OCI-LY1 (cell line): Measurements from ENCODE around the gene RUVBL1.

ENCODE experiments used
- H2AFZ ChIP-seq: fragments of 200-600 bp; sonication (generic), shearing (Covaris generic); 2 replicates; pipeline ENCODE4 v1.6.0; 2014; ENCODE audit warnings: antibody characterized with exemption, mild to moderate bottlenecking, low read length
- H3F3A ChIP-seq: fragments of 200-600 bp; sonication (generic), shearing (Covaris generic); 2 replicates; pipeline ENCODE4 v1.6.0; 2014; ENCODE audit warnings: mild to moderate bottlenecking, antibody characterized with exemption, low read length, moderate library complexity; ENCODE audit not compliant: insufficient read depth
- H3K27ac ChIP-seq: fragments of 200-600 bp; sonication (generic); 2 replicates; pipeline ENCODE4 v1.5.1; 2014; ENCODE audit warnings: low read length, mixed run types, mild to moderate bottlenecking, low read depth; ENCODE audit not compliant: poor library complexity, severe bottlenecking
- H3K27me3 ChIP-seq: fragments of 200-600 bp; sonication (generic); 2 replicates; pipeline ENCODE4 v1.6.0; 2014; ENCODE audit warnings: antibody characterized with exemption, mild to moderate bottlenecking, low read length, moderate library complexity; ENCODE audit not compliant: insufficient read depth
- H3K36me3 ChIP-seq: fragments of 200-600 bp; sonication (generic); 2 replicates; pipeline ENCODE4 v1.6.1; 2014; ENCODE audit warnings: mild to moderate bottlenecking, antibody characterized with exemption, low read length, moderate library complexity, mixed read lengths; ENCODE audit not compliant: insufficient read depth
- H3K4me1 ChIP-seq: fragments of 200-600 bp; sonication (generic); 2 replicates; pipeline ENCODE4 v1.5.1; 2014; ENCODE audit warnings: mild to moderate bottlenecking, low read length, moderate library complexity; ENCODE audit not compliant: insufficient read depth, severe bottlenecking
- H3K4me2 ChIP-seq: fragments of 200-600 bp; sonication (generic), shearing (Covaris generic); 2 replicates; pipeline ENCODE4 v1.6.1; 2014; ENCODE audit warnings: low read length
- H3K4me3 ChIP-seq: fragments of 200-600 bp; sonication (generic); 2 replicates; pipeline ENCODE4 v1.5.1; 2014; ENCODE audit warnings: low read length, low read depth, mild to moderate bottlenecking, mixed read lengths; ENCODE audit not compliant: poor library complexity, severe bottlenecking
- H3K79me2 ChIP-seq: fragments of 200-600 bp; shearing (Covaris generic); 2 replicates; pipeline ENCODE4 v1.6.1; 2016; ENCODE audit warnings: mixed run types, low read length, mixed read lengths; ENCODE audit not compliant: insufficient read depth
- H3K9ac ChIP-seq: fragments of 200-600 bp; sonication (generic), shearing (Covaris generic); 2 replicates; pipeline ENCODE4 v1.6.1; 2014; ENCODE audit warnings: mild to moderate bottlenecking, low read length, mixed read lengths
- H3K9me2 ChIP-seq: fragments of 200-600 bp; sonication (generic), shearing (Covaris generic); 2 replicates; pipeline ENCODE4 v1.6.1; 2014; ENCODE audit warnings: low read depth, mild to moderate bottlenecking, low read length, mixed read lengths
- H3K9me3 ChIP-seq: fragments of 200-600 bp; shearing (Covaris generic); 2 replicates; pipeline ENCODE4 v1.6.1; 2014; ENCODE audit warnings: low read length, mixed read lengths
- H4K20me1 ChIP-seq: fragments of 200-600 bp; sonication (generic), shearing (Covaris generic); 2 replicates; pipeline ENCODE4 v1.6.0; 2016; ENCODE audit warnings: mild to moderate bottlenecking, low read length; ENCODE audit not compliant: insufficient read depth
- CTCF ChIP-seq: fragments of 200-600 bp; sonication (generic), shearing (Covaris generic); IDR thresholded peaks from 2 replicates; pipeline ENCODE4 v1.5.1; 2017; ENCODE audit warnings: mild to moderate bottlenecking, antibody characterized with exemption, low read length, moderate library complexity, mixed read lengths
- EZH2 ChIP-seq: fragments of 200-600 bp; sonication (generic), shearing (Covaris generic); IDR thresholded peaks from 2 replicates; pipeline ENCODE4 v1.8.0; 2017; ENCODE audit warnings: borderline replicate concordance, mixed run types, mild to moderate bottlenecking, antibody characterized with exemption, low read length, moderate library complexity, mixed read lengths

Gene RUVBL1

GRCh38 chr3:128077202-128077624, 46.4 kb downstream of the RUVBL1 start:
- Histone ChIP-seq H2AFZ (no peak overlapping the region), H3K27me3 (peaks cover 5% of the 10 kb centered on the region; the same call in 1 of the 2 replicates), H4K20me1 (no peaks in the 10 kb centered on the region), H3K9me2 (no peaks in the 10 kb centered on the region), H3K4me3 (no peak overlapping the region), H3K79me2 (no peaks in the 10 kb centered on the region), H3F3A (no peaks in the 10 kb centered on the region), H3K4me1 (peaks cover 16% of the 10 kb centered on the region), H3K4me2 (0 out of 2 replicates have a peak overlapping the region, but pooled peaks have one; percentile 27), H3K27ac (no peak overlapping the region), H3K36me3 (peaks cover 72% of the 10 kb centered on the region), H3K9ac (no peak overlapping the region), H3K9me3 (no peaks in the 10 kb centered on the region)
- TF ChIP-seq CTCF (no peak), EZH2 (no peak)

- Histone ChIP-seq H3K27ac (no peak overlapping the region), H3K36me3 (peaks cover 72% of the 10 kb centered on the region), H3F3A (no peaks in the 10 kb centered on the region), H3K4me2 (peak overlapping the region; percentile 56; the same call in 1 of the 2 replicates), H3K27me3 (peaks cover 5% of the 10 kb centered on the region; the same call in 1 of the 2 replicates), H2AFZ (no peak overlapping the region), H3K9me3 (no peaks in the 10 kb centered on the region), H3K79me2 (no peaks in the 10 kb centered on the region), H3K9me2 (no peaks in the 10 kb centered on the region), H3K4me1 (peaks cover 16% of the 10 kb centered on the region), H3K4me3 (no peak overlapping the region), H3K9ac (no peak overlapping the region), H4K20me1 (no peaks in the 10 kb centered on the region)
- TF ChIP-seq CTCF (no peak), EZH2 (no peak)
These were observed 47.0 kb downstream of the RUVBL1 start for GRCh38 chr3:128076483-128077201.

- Histone ChIP-seq H3K27me3 (peaks cover 5% of the 10 kb centered on the region; the same call in 1 of the 2 replicates), H3F3A (no peaks in the 10 kb centered on the region), H3K36me3 (peaks cover 72% of the 10 kb centered on the region), H3K4me3 (peak overlapping the region; percentile 40), H3K9ac (no peak overlapping the region), H3K9me2 (no peaks in the 10 kb centered on the region), H2AFZ (no peak overlapping the region), H3K4me2 (peak overlapping the region; percentile 56), H3K27ac (no peak overlapping the region), H4K20me1 (no peaks in the 10 kb centered on the region), H3K9me3 (no peaks in the 10 kb centered on the region), H3K4me1 (peaks cover 16% of the 10 kb centered on the region), H3K79me2 (no peaks in the 10 kb centered on the region)
- TF ChIP-seq EZH2: no peak
- TF ChIP-seq CTCF: peak; percentile 87
These were observed 47.8 kb downstream of the RUVBL1 start for GRCh38 chr3:128075522-128076482.
